Activated naive CD4-positive, alpha-beta T cell treated with anti-CD3 and anti-CD28 coated beads for 36 hours (primary cell): ENCODE measurements around the gene SDC1. TPM values are rescaled to one million over a fixed set of nuclear protein-coding genes. Genes with fewer than 3 reads are reported as not detected.

Experiments used
- total RNA-seq, 2 experiments: library from RNA; stranded (reverse); gene quantifications; one replicate each; pipeline ENCODE4 v1.2.3, GENCODE V29; 2021

The SDC1 gene
- total RNA-seq, 2 experiments from 2014 or later = 0.67 TPM

Other genes with a start within 250 kb of the SDC1 start
- gene WDR35, start 235.0 kb downstream of the SDC1 start, total RNA-seq = 1 to 10 TPM; 4.3 to 4.4 TPM
- gene MATN3, start 212.5 kb downstream of the SDC1 start, total RNA-seq = not detected
- 10 to 100 TPM; 23.4 to 24.4 TPM for gene LAPTM4A, start 173.5 kb downstream of the SDC1 start, total RNA-seq
- gene PUM2, start 125.7 kb upstream of the SDC1 start, total RNA-seq = 10 to 100 TPM; 88.4 to 96.8 TPM
- 1 to 10 TPM; 1.8 to 2.0 TPM for gene RHOB, start 221.9 kb upstream of the SDC1 start, total RNA-seq